HG02571 (cell line): Measurements from ENCODE around the gene TMEM43.

Experiments
- ATAC-seq: cut with Tn5 transposase; IDR thresholded peaks from one replicate; pipeline ENCODE4 v1.9.1; 2021; ENCODE audit warnings: mild to moderate bottlenecking, moderate library complexity; ENCODE audit not compliant: unreplicated experiment

The TMEM43 gene

DNA sequence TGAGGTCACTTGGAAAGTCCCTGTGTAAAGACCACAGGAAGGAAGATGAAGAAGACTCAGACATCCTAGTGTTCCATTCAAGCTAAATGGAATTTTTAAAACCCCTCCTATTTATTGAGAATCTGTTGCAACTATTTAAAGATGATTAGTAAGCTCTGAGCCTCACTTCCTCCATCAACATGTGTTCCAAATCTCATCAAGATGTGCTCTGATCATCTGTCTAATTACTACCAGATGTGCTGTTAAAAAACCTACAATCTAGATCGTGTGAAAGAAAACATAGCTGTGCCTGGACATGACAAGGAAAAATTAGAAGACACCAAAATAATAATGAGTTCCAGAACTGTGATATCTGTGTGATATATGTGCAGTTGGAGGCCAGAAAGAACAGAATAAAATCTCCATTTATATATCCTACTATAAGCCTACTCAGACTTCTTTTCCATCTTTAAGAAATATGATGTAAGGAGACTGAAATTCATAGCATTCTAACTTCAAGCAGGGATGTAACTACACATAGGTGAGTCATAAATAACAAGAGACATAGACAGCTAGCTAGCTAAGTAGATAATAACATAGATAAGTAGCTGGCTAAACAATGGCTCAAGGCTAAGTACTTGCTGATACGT is 45.8 kb downstream of the TMEM43 start:
- no peak for ATAC-seq

DNA sequence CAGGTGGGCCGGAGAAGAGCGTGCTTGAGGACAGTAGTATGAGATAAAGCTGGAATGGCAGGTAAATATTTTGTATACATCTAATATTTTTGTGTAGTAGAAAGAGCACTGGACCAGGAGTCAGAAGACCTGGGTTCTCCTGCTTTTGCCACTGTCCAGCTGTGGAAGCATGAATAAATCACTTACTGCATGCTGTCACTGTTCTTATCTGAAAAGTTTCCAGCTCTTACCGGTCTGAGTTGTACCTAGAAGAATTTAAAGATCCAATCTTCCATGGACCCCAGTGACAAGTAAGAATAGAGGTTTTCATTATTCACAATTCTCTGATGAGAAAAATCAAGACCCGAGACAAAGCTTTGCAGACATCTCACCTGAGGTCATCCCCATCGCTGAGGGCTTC is 47.6 kb downstream of the TMEM43 start:
- ATAC-seq, result no peak

DNA sequence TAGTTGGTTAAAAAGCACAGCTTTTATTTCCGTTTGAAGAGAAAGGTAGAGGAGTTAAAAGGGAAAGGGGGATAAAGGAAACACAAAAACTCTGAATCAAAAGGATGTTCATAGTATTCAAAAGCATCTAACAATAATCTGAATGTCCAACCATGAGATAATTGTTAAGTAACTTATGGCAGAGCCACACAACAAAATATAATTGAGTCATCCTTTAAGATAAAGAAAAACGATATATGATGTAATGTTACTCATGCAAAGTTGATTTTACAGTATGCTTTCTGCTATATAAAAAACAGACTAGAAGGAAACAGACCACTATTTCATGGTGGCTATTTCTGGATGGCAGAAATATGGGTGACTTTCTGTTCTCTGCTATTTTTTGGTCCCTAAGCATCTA is 49.6 kb downstream of the TMEM43 start:
- no peak for ATAC-seq

DNA sequence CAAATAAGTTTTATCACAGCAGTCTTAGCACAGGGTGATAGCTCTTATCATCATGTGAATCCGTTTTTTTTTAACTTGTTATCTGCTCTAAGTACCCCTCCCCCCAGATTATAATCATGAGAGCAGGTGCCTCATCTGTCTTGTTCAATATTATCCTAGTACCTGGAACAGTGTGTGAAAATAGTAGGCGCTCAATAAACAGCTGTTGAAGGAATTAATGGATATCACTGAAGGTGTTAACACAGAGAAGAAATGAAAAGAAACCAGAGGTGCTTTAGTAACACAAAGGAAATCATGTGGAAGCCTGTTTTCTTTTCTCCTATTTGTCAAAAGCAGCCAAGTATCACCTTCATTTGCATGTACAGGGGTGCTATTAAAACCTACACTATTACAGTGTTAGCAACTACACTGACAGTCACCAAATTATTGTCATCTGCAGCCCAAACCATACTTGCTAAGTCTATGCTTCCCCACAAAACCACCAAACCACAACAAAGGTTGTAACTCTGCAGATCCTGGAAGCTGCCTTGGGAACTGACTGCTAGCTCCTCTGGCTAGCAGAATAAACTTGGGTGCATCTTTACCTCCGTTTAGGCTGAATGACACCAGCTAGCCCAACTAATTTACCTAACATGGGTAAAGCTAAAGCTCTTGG is 50.7 kb downstream of the TMEM43 start:
- ATAC-seq, result no peak

GRCh38 chr3:14177580-14178246 is 52.9 kb downstream of the TMEM43 start:
- ATAC-seq, result peak; percentile 16

DNA sequence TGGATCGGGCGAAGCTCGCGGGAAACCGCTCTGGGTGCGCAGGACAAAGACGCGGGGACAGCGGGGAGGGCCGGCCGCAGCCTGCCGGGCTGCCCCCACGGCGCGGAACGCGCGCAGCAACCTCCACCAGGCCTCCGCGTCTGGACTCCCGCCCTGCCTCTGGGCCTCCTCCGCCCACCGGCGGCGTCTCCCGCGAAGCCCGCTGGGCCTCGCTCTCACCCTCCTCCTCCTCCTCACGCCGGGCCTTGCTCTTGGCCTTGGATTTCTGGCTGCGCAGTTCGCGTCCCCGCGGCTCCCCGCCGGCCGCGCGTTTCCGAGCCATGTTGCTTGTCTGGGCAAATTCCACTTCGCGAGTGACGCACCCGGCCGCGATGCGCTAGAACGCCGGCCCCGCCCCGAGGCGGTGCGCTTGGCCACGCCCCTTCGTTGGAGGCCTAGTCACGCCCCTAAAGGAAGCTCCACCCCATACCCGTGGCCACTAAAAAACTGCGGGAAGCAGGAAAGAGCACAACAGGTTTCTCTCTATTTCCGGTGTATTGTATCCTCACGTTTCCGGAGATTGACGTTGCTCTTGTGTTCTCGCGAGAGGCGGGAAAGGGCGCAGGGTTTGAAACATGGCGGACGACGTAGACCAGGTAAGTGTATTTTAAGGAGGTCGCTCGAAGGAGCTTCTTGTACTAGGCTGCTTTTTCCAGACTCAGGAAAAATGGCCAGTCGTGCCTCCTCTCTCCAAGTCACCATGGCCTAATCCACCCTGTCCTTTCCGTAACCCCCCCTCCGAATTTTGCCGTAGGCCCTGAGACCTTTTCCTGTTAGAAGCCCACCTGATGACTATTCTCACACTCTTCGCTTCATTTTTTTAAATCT is 53.6 kb downstream of the TMEM43 start, which contains the start of the genes LSM3 and XPC:
Gene LSM3 (plus strand): TSS at position 571 of the 867 bp plus-strand sequence. CDS start 44 bp downstream, at position 615.
Gene XPC (minus strand): TSS at position 355 of the 867 bp plus-strand sequence. CDS start 33 bp downstream, at position 322.
- peak; percentile 89 for ATAC-seq

GRCh38 chr3:14179114-14179465 is 54.2 kb downstream of the TMEM43 start:
- no peak for ATAC-seq

GRCh38 chr3:14179795-14180194 is 54.9 kb downstream of the TMEM43 start:
- ATAC-seq, result no peak

DNA sequence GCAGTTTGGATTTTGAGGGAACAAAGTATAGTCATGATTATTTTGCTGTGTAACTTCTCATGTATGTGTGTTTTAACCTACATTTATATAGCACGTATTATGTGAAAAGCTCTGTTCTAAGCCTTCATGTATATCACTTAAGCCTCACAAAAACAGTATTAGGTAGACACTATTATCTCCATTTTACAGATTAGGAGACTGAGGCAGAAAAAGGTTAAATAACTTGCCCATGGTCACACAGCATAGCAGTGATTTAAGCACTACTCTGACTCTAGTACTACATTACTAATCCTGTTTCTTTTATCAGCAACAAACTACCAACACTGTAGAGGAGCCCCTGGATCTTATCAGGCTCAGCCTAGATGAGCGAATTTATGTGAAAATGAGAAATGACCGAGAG is 56.4 kb downstream of the TMEM43 start:
- ATAC-seq, result no peak

DNA sequence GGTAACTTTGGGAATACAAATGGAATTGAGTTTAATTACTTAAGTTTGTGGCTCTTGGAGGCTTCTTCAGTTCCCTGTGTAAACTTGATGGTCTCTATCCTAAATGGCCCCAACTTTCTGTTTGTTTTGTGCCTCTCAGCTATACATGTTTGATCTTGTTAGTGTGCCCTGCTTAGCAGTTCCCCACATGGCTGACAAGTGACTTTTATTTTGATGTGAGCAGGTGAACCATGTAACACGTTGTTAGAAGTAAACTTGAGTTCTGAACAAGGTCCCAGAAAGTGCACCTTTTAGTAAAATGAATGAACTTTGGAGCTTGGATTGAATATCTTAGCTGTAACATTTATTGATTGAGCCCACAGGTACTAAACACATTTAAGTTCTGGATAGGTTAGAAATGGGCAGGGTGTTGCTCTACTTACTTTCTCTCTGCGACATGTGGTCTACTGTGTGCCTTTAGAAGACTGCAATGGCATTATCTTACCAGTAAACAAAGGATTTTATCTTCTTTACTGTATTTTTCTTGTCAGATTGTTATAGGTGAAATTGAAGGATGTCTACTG is 58.2 kb downstream of the TMEM43 start:
- ATAC-seq, result no peak

GRCh38 chr3:14186854-14187458 is 62.1 kb downstream of the TMEM43 start:
- no peak for ATAC-seq

GRCh38 chr3:14188041-14188754 is 63.3 kb downstream of the TMEM43 start:
- no peak for ATAC-seq
